Endometrial microvascular endothelial cells (primary cell): ENCODE data around the gene KANSL1L. TPM values are rescaled to one million over a fixed set of nuclear protein-coding genes. Genes with fewer than 3 reads are reported as not detected.

ENCODE experiments used
- total RNA-seq: library from RNA; depleted of rRNA; stranded (reverse); fragments of >200 nt; gene quantifications from one replicate; pipeline ENCODE4 v1.2.3, GENCODE V29; 2015; ENCODE audit errors: inconsistent ontology term

KANSL1L gene
- total RNA-seq, 1 donor from 2014 or later, result 10.3 TPM

Other genes starting within 250 kb of the KANSL1L start
- 323 TPM for gene RPE, start 168.8 kb downstream of the KANSL1L start, total RNA-seq
- not detected for gene ACADL, start 54.0 kb upstream of the KANSL1L start, total RNA-seq
- not detected for gene MYL1, start 143.8 kb upstream of the KANSL1L start, total RNA-seq